CD8-positive, alpha-beta memory T cell (primary cell): ENCODE data around the gene ULK4. TPM values are rescaled to one million over a fixed set of nuclear protein-coding genes. Genes with fewer than 3 reads are reported as not detected.

ENCODE experiments used
- CTCF ChIA-PET: fragments of 350-600 bp; sonication (Branson Sonifier 250); formaldehyde crosslinking; loops from one replicate; lab custom pipeline; 2021; ENCODE audit warnings: antibody characterized with exemption; lab: Charles Lee
- POLR2A ChIA-PET: fragments of 350-600 bp; sonication (Branson Sonifier 250); formaldehyde crosslinking; loops from one replicate; lab custom pipeline; 2021; ENCODE audit warnings: antibody characterized with exemption; lab: Charles Lee
- DNase-seq, 5 donors: peaks; one replicate each; pipeline versions ENCODE4 v3.0.0 to v3.0.0-alpha.2; 2020 to 2022; ENCODE audit warnings: mixed read lengths in 1 of 5
- H3K27ac ChIP-seq: one replicate; pipeline ENCODE4 v1.7.0; 2013; ENCODE audit warnings: low read depth, mild to moderate bottlenecking, low read length, moderate library complexity
- H3K27me3 ChIP-seq: 2 replicates; pipeline ENCODE4 v1.7.0; 2013; ENCODE audit warnings: low read length, mild to moderate bottlenecking; ENCODE audit not compliant: insufficient read depth, poor library complexity, severe bottlenecking
- H3K36me3 ChIP-seq: 2 replicates; pipeline ENCODE4 v1.7.0; 2013; ENCODE audit warnings: mild to moderate bottlenecking, low read length, moderate library complexity; ENCODE audit not compliant: insufficient read depth
- H3K4me1 ChIP-seq: 2 replicates; pipeline ENCODE4 v1.7.0; 2013; ENCODE audit warnings: mild to moderate bottlenecking, low read length, moderate library complexity; ENCODE audit not compliant: insufficient read depth
- H3K4me3 ChIP-seq: 2 replicates; pipeline ENCODE4 v1.7.0; 2013; ENCODE audit warnings: mild to moderate bottlenecking, low read length
- H3K9me3 ChIP-seq: 2 replicates; pipeline ENCODE4 v1.7.0; 2013; ENCODE audit warnings: mild to moderate bottlenecking, low read length
- H3K27ac Mint-ChIP-seq, 8 donors: one replicate each; pipeline ENCODE4 v1.8.0; 2020 to 2021; ENCODE audit warnings: mixed read lengths in 8 of 8, mild to moderate bottlenecking in 6 of 8, inconsistent platforms in 3 of 8, moderate library complexity in 3 of 8
- H3K27me3 Mint-ChIP-seq, 2 donors: one replicate each; pipeline ENCODE4 v1.8.0; 2020 to 2021; ENCODE audit warnings: mixed read lengths in 2 of 2, mild to moderate bottlenecking in 1 of 2, moderate library complexity in 1 of 2
- H3K36me3 Mint-ChIP-seq, 3 donors: one replicate each; pipeline ENCODE4 v1.8.0; 2020 to 2021; ENCODE audit warnings: mixed read lengths in 3 of 3, inconsistent platforms in 1 of 3, mild to moderate bottlenecking in 1 of 3
- H3K4me1 Mint-ChIP-seq, 3 donors: one replicate each; pipeline ENCODE4 v1.8.0; 2020 to 2021; ENCODE audit warnings: mixed read lengths in 3 of 3, inconsistent platforms in 1 of 3, mild to moderate bottlenecking in 1 of 3
- H3K4me3 Mint-ChIP-seq, 7 donors: one replicate each; pipeline ENCODE4 v1.8.0; 2020 to 2021; ENCODE audit warnings: mixed read lengths in 7 of 7, mild to moderate bottlenecking in 6 of 7, moderate library complexity in 4 of 7, inconsistent platforms in 2 of 7
- H3K9me3 Mint-ChIP-seq, 5 donors: one replicate each; pipeline ENCODE4 v1.8.0; 2020 to 2022; ENCODE audit warnings: mixed read lengths in 5 of 5, mild to moderate bottlenecking in 3 of 5, moderate library complexity in 2 of 5, inconsistent platforms in 1 of 5
- polyA plus RNA-seq: library from polyadenylated mRNA; unstranded; fragments of 300-500 nt; fragmentation: Illumina TruSeq; gene quantifications from one replicate; pipeline ENCODE4 v1.2.3, GENCODE V29; 2021
- total RNA-seq, 2 experiments: library from RNA; stranded (reverse); gene quantifications; one replicate each; pipeline ENCODE4 v1.2.3, GENCODE V29; 2021

The ULK4 gene
- total and polyA plus RNA-seq, 3 experiments from 2014 or later: 10.4 to 12.7 (median 12.3) TPM

GRCh38 chr3:41638381-41638780 is 323.5 kb downstream of the ULK4 start:
- no peak overlapping the region for H3K27ac ChIP-seq
- H3K4me1 ChIP-seq: no peaks in the 10 kb centered on the region
- no peaks in the 10 kb centered on the region for H3K27me3 Mint-ChIP-seq
- DNase-seq: no peak
- H3K27me3 ChIP-seq: no peaks in the 10 kb centered on the region
- H3K4me3 ChIP-seq: no peak overlapping the region
- no peak overlapping the region for H3K27ac Mint-ChIP-seq
- no peak overlapping the region for H3K4me3 Mint-ChIP-seq
- H3K36me3 Mint-ChIP-seq: peaks cover 0 to 7% (median 5%) of the 10 kb centered on the region in 3 donors
- POLR2A ChIA-PET: no interaction called here
- H3K9me3 ChIP-seq: no peaks in the 10 kb centered on the region
- H3K36me3 ChIP-seq: no peaks in the 10 kb centered on the region
- no peaks in the 10 kb centered on the region for H3K4me1 Mint-ChIP-seq
- CTCF ChIA-PET: no interaction called here
- H3K9me3 Mint-ChIP-seq: peaks cover 0 to 14% (median 0%) of the 10 kb centered on the region in 5 donors

DNA sequence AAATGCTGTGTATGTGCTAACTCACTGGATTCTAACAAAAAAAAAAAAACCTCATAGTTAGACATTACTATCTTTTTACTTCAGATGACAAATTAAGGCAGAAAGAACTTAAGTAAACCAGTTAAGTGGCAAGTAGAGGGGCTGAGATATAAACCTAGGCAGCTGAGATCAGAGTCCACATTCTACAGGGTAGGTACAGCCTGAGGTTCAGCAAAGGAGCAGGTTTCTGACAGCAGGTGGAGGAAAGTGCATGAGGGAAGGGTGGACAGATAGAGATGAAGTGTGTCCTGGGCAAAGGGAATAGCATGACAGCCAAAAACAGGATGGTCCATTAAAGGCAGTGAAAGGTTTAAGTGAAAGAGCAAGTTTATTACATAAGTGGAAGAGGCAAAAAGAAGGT is 329.2 kb downstream of the ULK4 start:
- Mint-ChIP-seq H3K27me3 (peaks cover 0 to 1% of the 10 kb centered on the region in 2 donors), H3K9me3 (peaks cover 0 to 3% (median 0%) of the 10 kb centered on the region in 5 donors), H3K36me3 (peaks cover 0 to 15% (median 7%) of the 10 kb centered on the region in 3 donors), H3K4me1 (no peaks in the 10 kb centered on the region), H3K4me3 (no peak overlapping the region), H3K27ac (no peak overlapping the region)
- Histone ChIP-seq H3K4me3 (no peak overlapping the region), H3K36me3 (no peaks in the 10 kb centered on the region), H3K27me3 (no peaks in the 10 kb centered on the region), H3K27ac (no peak overlapping the region), H3K4me1 (no peaks in the 10 kb centered on the region), H3K9me3 (no peaks in the 10 kb centered on the region)
- ChIA-PET POLR2A (no interaction called here), CTCF (no interaction called here)
- no peak for DNase-seq

GRCh38 chr3:41630708-41631107 is 331.2 kb downstream of the ULK4 start:
- no peaks in the 10 kb centered on the region for H3K27me3 ChIP-seq
- H3K4me3 ChIP-seq: no peak overlapping the region
- Mint-ChIP-seq H3K4me1 (no peaks in the 10 kb centered on the region), H3K36me3 (peaks cover 0 to 20% (median 7%) of the 10 kb centered on the region in 3 donors), H3K4me3 (no peak overlapping the region), H3K27me3 (peaks cover 0 to 1% of the 10 kb centered on the region in 2 donors), H3K9me3 (peaks cover 0 to 2% (median 0%) of the 10 kb centered on the region in 5 donors), H3K27ac (no peak overlapping the region)
- H3K27ac ChIP-seq: no peak overlapping the region
- no peaks in the 10 kb centered on the region for H3K36me3 ChIP-seq
- CTCF ChIA-PET: no interaction called here
- no peaks in the 10 kb centered on the region for H3K4me1 ChIP-seq
- no peak for DNase-seq
- no peaks in the 10 kb centered on the region for H3K9me3 ChIP-seq
- POLR2A ChIA-PET: no interaction called here

- peaks cover 0 to 1% of the 10 kb centered on the region in 2 donors for H3K27me3 Mint-ChIP-seq
- H3K27ac Mint-ChIP-seq: no peak overlapping the region
- DNase-seq: no peak
- no peaks in the 10 kb centered on the region for H3K27me3 ChIP-seq
- H3K36me3 ChIP-seq: no peaks in the 10 kb centered on the region
- H3K9me3 ChIP-seq: no peaks in the 10 kb centered on the region
- peaks cover 0 to 2% (median 0%) of the 10 kb centered on the region in 5 donors for H3K9me3 Mint-ChIP-seq
- H3K27ac ChIP-seq: no peak overlapping the region
- no peaks in the 10 kb centered on the region for H3K4me1 Mint-ChIP-seq
- no peaks in the 10 kb centered on the region for H3K4me1 ChIP-seq
- CTCF ChIA-PET: no interaction called here
- no peak overlapping the region for H3K4me3 ChIP-seq
- POLR2A ChIA-PET: no interaction called here
- no peak overlapping the region for H3K4me3 Mint-ChIP-seq
- H3K36me3 Mint-ChIP-seq: peaks cover 0 to 20% (median 9%) of the 10 kb centered on the region in 3 donors
These were observed 331.9 kb downstream of the ULK4 start for GRCh38 chr3:41629986-41630385.

- Mint-ChIP-seq H3K9me3 (peaks cover 0 to 2% (median 0%) of the 10 kb centered on the region in 5 donors), H3K4me1 (no peaks in the 10 kb centered on the region), H3K4me3 (no peak overlapping the region), H3K36me3 (peaks cover 0 to 20% (median 4%) of the 10 kb centered on the region in 3 donors), H3K27me3 (peaks cover 0 to 1% of the 10 kb centered on the region in 2 donors), H3K27ac (no peak overlapping the region)
- CTCF ChIA-PET: no interaction called here
- H3K9me3 ChIP-seq: no peaks in the 10 kb centered on the region
- no peaks in the 10 kb centered on the region for H3K36me3 ChIP-seq
- H3K4me1 ChIP-seq: no peaks in the 10 kb centered on the region
- POLR2A ChIA-PET: no interaction called here
- H3K4me3 ChIP-seq: no peak overlapping the region
- H3K27ac ChIP-seq: no peak overlapping the region
- no peak for DNase-seq
- H3K27me3 ChIP-seq: no peaks in the 10 kb centered on the region
These were observed 332.8 kb downstream of the ULK4 start for GRCh38 chr3:41629072-41629471.

DNA sequence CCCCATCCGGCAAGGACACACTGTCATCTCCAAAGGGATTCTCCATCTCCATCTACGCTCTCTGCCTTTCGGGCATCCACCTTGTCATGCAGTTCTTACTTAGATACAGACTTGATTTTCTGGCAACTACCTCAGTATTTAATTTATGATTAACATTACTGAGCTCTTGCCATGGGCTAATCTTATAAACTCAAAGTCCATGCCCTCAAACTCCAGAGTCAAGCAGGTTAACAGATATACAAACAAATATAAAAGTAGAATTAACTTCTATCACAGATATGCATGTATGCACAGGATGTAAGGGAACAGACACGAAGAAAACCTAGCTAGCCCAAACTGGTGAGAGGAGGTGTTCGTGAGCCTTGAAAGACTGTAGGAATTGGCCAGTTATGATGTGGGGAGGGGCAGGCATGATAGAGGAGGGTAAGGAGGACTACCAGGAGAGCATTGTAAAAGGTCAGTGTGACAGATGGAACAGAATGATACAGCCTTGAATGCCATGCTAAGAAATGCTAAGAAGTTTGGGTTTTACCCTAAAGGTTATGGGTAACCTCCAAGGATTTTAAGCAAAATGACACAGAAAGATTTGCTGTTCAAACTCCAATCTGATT is 334.3 kb downstream of the ULK4 start:
- Mint-ChIP-seq H3K36me3 (peaks cover 0 to 17% (median 2%) of the 10 kb centered on the region in 3 donors), H3K4me3 (no peak overlapping the region), H3K27me3 (peaks cover 0 to 1% of the 10 kb centered on the region in 2 donors), H3K4me1 (no peaks in the 10 kb centered on the region), H3K9me3 (peaks cover 0 to 2% (median 0%) of the 10 kb centered on the region in 5 donors), H3K27ac (no peak overlapping the region)
- H3K36me3 ChIP-seq: no peaks in the 10 kb centered on the region
- DNase-seq: no peak
- H3K4me3 ChIP-seq: no peak overlapping the region
- H3K27ac ChIP-seq: no peak overlapping the region
- no peaks in the 10 kb centered on the region for H3K4me1 ChIP-seq
- ChIA-PET POLR2A (interaction anchor here (0.5 kb wide), 1 partner anchor 412 kb away, joined by 3 read pairs; no protein-coding TSS in a partner anchor), CTCF (no interaction called here)
- no peaks in the 10 kb centered on the region for H3K9me3 ChIP-seq
- no peaks in the 10 kb centered on the region for H3K27me3 ChIP-seq

DNA sequence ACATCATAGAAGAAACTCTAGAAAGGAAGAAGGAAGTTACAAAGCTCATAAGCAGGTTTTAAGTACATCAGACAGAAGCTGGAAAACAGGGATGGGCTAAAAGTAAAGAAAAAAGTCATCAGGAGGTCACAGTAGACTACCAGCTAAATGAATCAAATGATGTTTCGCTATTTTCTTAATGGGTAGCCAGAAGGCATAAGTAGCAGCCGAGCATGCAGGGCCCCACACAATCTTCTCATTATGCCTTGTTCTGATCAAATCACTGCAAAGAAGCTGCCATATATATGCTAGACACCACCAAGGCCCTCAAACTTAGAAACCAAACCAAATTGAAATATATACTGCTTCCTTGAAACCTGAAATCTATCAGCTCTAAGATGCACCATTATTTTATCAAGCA is 349.1 kb downstream of the ULK4 start:
- H3K36me3 Mint-ChIP-seq: peaks cover 1 to 18% (median 5%) of the 10 kb centered on the region in 3 donors
- no peaks in the 10 kb centered on the region for H3K27me3 ChIP-seq
- POLR2A ChIA-PET: no interaction called here
- CTCF ChIA-PET: no interaction called here
- H3K36me3 ChIP-seq: no peaks in the 10 kb centered on the region
- no peaks in the 10 kb centered on the region for H3K4me1 ChIP-seq
- H3K4me1 Mint-ChIP-seq: no peaks in the 10 kb centered on the region
- no peak overlapping the region for H3K27ac ChIP-seq
- H3K27ac Mint-ChIP-seq: no peak overlapping the region
- DNase-seq: no peak
- H3K4me3 Mint-ChIP-seq: no peak overlapping the region
- H3K9me3 ChIP-seq: no peaks in the 10 kb centered on the region
- H3K4me3 ChIP-seq: no peak overlapping the region
- no peaks in the 10 kb centered on the region for H3K27me3 Mint-ChIP-seq
- H3K9me3 Mint-ChIP-seq: no peaks in the 10 kb centered on the region

- no peak for DNase-seq
- Histone ChIP-seq H3K36me3 (no peaks in the 10 kb centered on the region), H3K9me3 (no peaks in the 10 kb centered on the region), H3K4me3 (no peak overlapping the region), H3K27me3 (no peaks in the 10 kb centered on the region), H3K4me1 (no peaks in the 10 kb centered on the region), H3K27ac (no peak overlapping the region)
- H3K4me1 Mint-ChIP-seq: no peaks in the 10 kb centered on the region
- ChIA-PET POLR2A (no interaction called here), CTCF (no interaction called here)
- H3K27me3 Mint-ChIP-seq: no peaks in the 10 kb centered on the region
- peak overlapping the region in 1 of 8 donors; percentile 33 for H3K27ac Mint-ChIP-seq
- H3K36me3 Mint-ChIP-seq: peaks cover 1 to 15% (median 5%) of the 10 kb centered on the region in 3 donors
- no peak overlapping the region for H3K4me3 Mint-ChIP-seq
- no peaks in the 10 kb centered on the region for H3K9me3 Mint-ChIP-seq
These were observed 350.9 kb downstream of the ULK4 start for GRCh38 chr3:41611008-41611407.
